ENCODE data around the gene ZNF490.
"Not testable (repeated sequence)": the region's sequence is repeated elsewhere in the genome, so short reads cannot be mapped to it uniquely, and the experiment has no call there.

ZNF490 gene

GRCh38 chr19:12621253-12622024 lies 10.8 kb upstream of the ZNF490 start:
- not testable (repeated sequence) for DNase-seq (ENCODE audit: low spot score)

- DNase-seq (ENCODE audit: low spot score) = no peak
These were observed 7.0 kb upstream of the ZNF490 start for GRCh38 chr19:12617646-12618045.

GRCh38 chr19:12611361-12611699 lies 717 bp upstream of the ZNF490 start:
- peak; percentile 82 for DNase-seq (ENCODE audit: low spot score)

- no peak for DNase-seq (ENCODE audit: low spot score)
These were observed 3.0 kb downstream of the ZNF490 start for GRCh38 chr19:12607631-12608030.

GRCh38 chr19:12606796-12607195 lies 3.8 kb downstream of the ZNF490 start:
- no peak for DNase-seq (ENCODE audit: low spot score)

- DNase-seq (ENCODE audit: low spot score) = peak; percentile 74
These were observed 6.9 kb downstream of the ZNF490 start for GRCh38 chr19:12603714-12604113.

- DNase-seq (ENCODE audit: low spot score) = no peak
These were observed 13.0 kb downstream of the ZNF490 start for GRCh38 chr19:12597594-12597993.

- no peak for DNase-seq (ENCODE audit: low spot score)
These were observed 13.6 kb downstream of the ZNF490 start for GRCh38 chr19:12596927-12597548.

- no peak for DNase-seq (ENCODE audit: low spot score)
These were observed 14.1 kb downstream of the ZNF490 start for GRCh38 chr19:12596485-12596884.

GRCh38 chr19:12581100-12581499 lies 29.5 kb downstream of the ZNF490 start:
- no peak for DNase-seq (ENCODE audit: low spot score)

- DNase-seq (ENCODE audit: low spot score) = peak; percentile 46
These were observed 30.4 kb downstream of the ZNF490 start for GRCh38 chr19:12580180-12580694.

GRCh38 chr19:12578641-12579040 lies 32.0 kb downstream of the ZNF490 start:
- DNase-seq (ENCODE audit: low spot score) = no peak

GRCh38 chr19:12574036-12574435 lies 36.6 kb downstream of the ZNF490 start:
- no peak for DNase-seq (ENCODE audit: low spot score)

- DNase-seq (ENCODE audit: low spot score) = no peak
These were observed 42.7 kb downstream of the ZNF490 start for GRCh38 chr19:12567951-12568350.

GRCh38 chr19:12566380-12566779 lies 44.2 kb downstream of the ZNF490 start:
- not testable (repeated sequence) for DNase-seq (ENCODE audit: low spot score)

GRCh38 chr19:12564016-12564664 lies 46.5 kb downstream of the ZNF490 start:
- peak; percentile 93 for DNase-seq (ENCODE audit: low spot score)

- no peak for DNase-seq (ENCODE audit: low spot score)
These were observed 55.1 kb downstream of the ZNF490 start for GRCh38 chr19:12555456-12555930.

GRCh38 chr19:12551060-12551832 lies 59.4 kb downstream of the ZNF490 start, which contains the start of gene ZNF564:
Gene ZNF564, minus strand, starts transcription at chr19:12551482. Its CDS starts 150 bp downstream, at chr19:12551332.
- peak; percentile 98 for DNase-seq (ENCODE audit: low spot score)

GRCh38 chr19:12546903-12547302 lies 63.7 kb downstream of the ZNF490 start:
- no peak for DNase-seq (ENCODE audit: low spot score)

GRCh38 chr19:12546068-12546467 lies 64.5 kb downstream of the ZNF490 start:
- DNase-seq (ENCODE audit: low spot score) = no peak

- DNase-seq (ENCODE audit: low spot score) = no peak
These were observed 65.3 kb downstream of the ZNF490 start for GRCh38 chr19:12545267-12545666.

- no peak for DNase-seq (ENCODE audit: low spot score)
These were observed 66.2 kb downstream of the ZNF490 start for GRCh38 chr19:12544401-12544876.
